Stimulated activated memory B cell treated with anti-CD40 and anti-IgM and Interleukin-4, amounts not matched to agents 10 μg/mL and 1 μg/mL and 100 μg/mL, for 72 hours (primary cell): ENCODE data around the gene FPR3.

Source experiments
- ATAC-seq: fragments of 150-1000 bp; cut with Tn5 transposase; 2 replicates; pipeline ENCODE4 v1.10.0; 2021
- H3K27ac Mint-ChIP-seq: one replicate; pipeline ENCODE4 v1.8.0; 2022; ENCODE audit warnings: mild to moderate bottlenecking, mixed read lengths
- H3K27me3 Mint-ChIP-seq: one replicate; pipeline ENCODE4 v1.8.0; 2022; ENCODE audit warnings: mixed read lengths
- H3K36me3 Mint-ChIP-seq: one replicate; pipeline ENCODE4 v1.8.0; 2022; ENCODE audit warnings: mixed read lengths
- H3K4me1 Mint-ChIP-seq: one replicate; pipeline ENCODE4 v1.8.0; 2022; ENCODE audit warnings: mixed read lengths
- H3K4me3 Mint-ChIP-seq: one replicate; pipeline ENCODE4 v1.8.0; 2022; ENCODE audit warnings: mild to moderate bottlenecking, moderate library complexity, mixed read lengths
- H3K9me3 Mint-ChIP-seq: one replicate; pipeline ENCODE4 v1.8.0; 2022; ENCODE audit warnings: mixed read lengths

Gene FPR3

DNA sequence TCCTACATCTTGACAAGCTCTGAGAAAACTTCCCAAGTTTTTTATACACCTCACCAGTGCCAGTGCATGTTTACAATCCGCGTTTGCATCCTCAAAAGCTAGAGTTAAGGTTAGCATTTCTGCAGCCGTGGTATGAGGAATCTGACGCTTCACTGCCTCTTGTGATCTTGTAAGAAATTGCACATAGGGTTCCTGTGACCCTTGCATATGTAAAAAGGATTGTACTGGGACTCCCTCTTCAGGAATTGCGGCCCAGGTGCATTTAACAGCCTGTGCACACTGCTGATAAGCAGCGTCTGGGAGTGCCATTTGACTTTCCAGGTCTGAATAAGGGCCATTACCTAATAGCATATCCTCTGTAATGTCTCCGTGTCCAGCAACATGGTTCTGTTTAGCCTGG, 15.3 kb downstream of the FPR3 start:
- Mint-ChIP-seq H3K4me3 (no peak overlapping the region), H3K27ac (no peak overlapping the region), H3K36me3 (no peaks in the 10 kb centered on the region), H3K9me3 (peaks cover 10% of the 10 kb centered on the region), H3K4me1 (no peaks in the 10 kb centered on the region), H3K27me3 (no peaks in the 10 kb centered on the region)
- no peak for ATAC-seq

DNA sequence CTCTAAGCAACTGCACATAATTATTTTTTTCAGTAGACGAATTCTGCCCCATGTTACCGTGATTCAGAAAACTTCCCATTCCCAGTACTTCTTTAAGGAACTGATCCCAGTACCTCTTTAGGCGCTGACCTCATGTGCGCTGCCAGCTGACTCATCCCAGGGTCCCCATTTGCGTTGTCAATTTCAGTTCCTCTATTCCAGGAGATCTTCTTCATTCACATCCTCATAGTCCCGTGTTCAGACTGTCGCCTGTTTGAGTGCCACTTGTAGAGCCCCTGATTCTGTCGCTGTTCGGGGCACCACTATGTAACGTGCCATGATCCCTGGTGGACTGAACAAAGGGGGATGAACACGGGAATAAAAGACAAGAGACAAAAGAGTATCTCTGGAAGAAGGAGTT, 16.4 kb downstream of the FPR3 start:
- no peak overlapping the region for H3K27ac Mint-ChIP-seq
- peaks cover 7% of the 10 kb centered on the region for H3K9me3 Mint-ChIP-seq
- no peaks in the 10 kb centered on the region for H3K27me3 Mint-ChIP-seq
- H3K36me3 Mint-ChIP-seq = no peaks in the 10 kb centered on the region
- H3K4me3 Mint-ChIP-seq = no peak overlapping the region
- no peak for ATAC-seq
- H3K4me1 Mint-ChIP-seq = no peaks in the 10 kb centered on the region

DNA sequence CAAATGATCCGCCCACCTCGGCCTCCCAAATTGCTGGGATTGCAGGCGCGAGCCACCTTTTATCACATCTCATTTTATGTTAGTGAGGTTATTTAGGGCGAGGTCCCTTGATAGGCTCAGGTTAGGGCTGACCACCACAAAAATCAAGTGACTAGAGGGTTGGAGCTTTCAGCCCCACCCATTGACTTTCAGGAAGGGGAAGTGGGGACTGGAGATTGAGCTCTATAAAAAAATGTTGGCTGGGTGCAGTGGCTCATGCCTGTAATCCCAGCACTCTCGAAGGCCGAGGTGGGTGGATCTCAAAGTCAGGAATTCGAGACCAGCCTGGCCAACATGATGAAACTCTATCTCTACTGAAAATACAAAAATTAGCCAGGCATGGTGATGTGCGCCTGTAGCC, 20.1 kb downstream of the FPR3 start:
- no peaks in the 10 kb centered on the region for H3K4me1 Mint-ChIP-seq
- H3K36me3 Mint-ChIP-seq = no peaks in the 10 kb centered on the region
- H3K27me3 Mint-ChIP-seq = no peaks in the 10 kb centered on the region
- no peak overlapping the region for H3K27ac Mint-ChIP-seq
- no peak for ATAC-seq
- H3K9me3 Mint-ChIP-seq = peaks cover 20% of the 10 kb centered on the region
- no peak overlapping the region for H3K4me3 Mint-ChIP-seq

DNA sequence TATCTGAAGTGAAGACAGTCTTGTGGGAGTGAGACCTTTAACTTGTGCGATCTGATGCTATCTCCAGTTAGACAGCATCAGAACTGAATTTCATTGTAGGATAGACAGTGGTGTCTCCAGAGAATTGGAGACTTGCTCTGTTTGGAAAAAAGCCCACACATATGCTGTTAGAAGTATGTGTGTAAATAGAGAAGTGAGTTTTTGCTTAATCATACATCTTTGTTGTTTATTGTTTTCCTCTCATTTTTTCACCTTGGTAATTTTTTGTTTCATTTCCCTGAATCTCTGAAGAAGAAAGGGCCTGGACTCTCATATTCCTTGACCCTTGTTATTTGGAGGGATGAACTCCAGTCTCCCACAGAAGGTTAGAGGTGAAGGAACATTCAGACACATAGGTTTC, 21.8 kb downstream of the FPR3 start:
- Mint-ChIP-seq H3K4me1 (no peaks in the 10 kb centered on the region), H3K4me3 (no peak overlapping the region), H3K9me3 (peaks cover 18% of the 10 kb centered on the region), H3K27ac (no peak overlapping the region), H3K27me3 (no peaks in the 10 kb centered on the region), H3K36me3 (no peaks in the 10 kb centered on the region)
- no peak for ATAC-seq

DNA sequence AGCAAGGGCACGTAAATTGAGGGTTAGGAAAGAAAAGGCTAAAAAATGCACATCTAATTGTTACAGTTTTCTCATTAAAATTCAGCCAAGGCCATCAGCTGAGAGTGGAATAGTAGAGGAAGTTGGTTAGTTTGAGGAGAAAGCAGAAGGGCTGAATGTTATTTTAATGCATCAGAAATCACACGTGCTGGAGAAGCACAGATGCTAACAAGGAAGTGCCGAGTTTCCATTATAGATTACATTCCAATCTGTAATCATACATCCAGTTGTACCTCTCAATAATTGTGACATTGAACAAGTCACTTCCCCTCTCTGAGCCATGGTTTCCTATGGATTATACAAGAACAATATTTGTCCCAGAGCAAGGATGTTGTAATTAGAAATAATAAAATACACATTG, 25.1 kb downstream of the FPR3 start:
- peaks cover 27% of the 10 kb centered on the region for H3K9me3 Mint-ChIP-seq
- H3K4me3 Mint-ChIP-seq = no peak overlapping the region
- peaks cover 8% of the 10 kb centered on the region for H3K4me1 Mint-ChIP-seq
- no peak overlapping the region for H3K27ac Mint-ChIP-seq
- ATAC-seq = no peak
- no peaks in the 10 kb centered on the region for H3K36me3 Mint-ChIP-seq
- H3K27me3 Mint-ChIP-seq = no peaks in the 10 kb centered on the region

DNA sequence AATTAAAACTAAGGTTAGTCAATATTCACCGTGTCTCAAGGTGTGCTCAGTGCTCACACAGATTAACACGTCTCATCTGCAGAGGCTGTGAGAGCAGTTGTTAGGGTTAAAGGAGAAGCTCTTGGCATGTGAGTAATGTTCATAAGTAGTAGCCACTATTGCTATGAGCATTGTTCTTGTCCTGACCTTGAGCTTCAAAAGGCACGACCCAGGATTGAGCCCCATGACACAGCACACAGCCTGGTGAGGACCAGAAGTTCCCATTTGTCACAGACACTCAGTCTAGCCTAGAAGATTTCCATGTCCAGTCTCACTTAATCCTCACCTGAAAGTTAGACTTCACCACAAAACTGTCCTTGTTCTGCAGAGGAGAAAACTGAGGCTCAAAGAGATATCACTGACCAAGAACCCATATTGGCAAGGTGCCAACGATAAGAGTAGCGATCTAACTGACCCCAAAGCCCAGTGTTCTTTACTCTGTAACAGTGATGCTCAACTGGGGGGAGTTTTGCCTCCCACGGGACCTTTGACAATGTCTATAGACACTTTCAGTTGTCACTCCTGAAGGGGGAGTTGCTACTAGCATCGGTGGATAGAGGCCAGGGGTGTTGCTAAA, 26.0 kb downstream of the FPR3 start:
- peaks cover 29% of the 10 kb centered on the region for H3K9me3 Mint-ChIP-seq
- peaks cover 9% of the 10 kb centered on the region for H3K4me1 Mint-ChIP-seq
- no peak for ATAC-seq
- H3K27ac Mint-ChIP-seq = no peak overlapping the region
- H3K4me3 Mint-ChIP-seq = no peak overlapping the region
- H3K27me3 Mint-ChIP-seq = no peaks in the 10 kb centered on the region
- no peaks in the 10 kb centered on the region for H3K36me3 Mint-ChIP-seq

DNA sequence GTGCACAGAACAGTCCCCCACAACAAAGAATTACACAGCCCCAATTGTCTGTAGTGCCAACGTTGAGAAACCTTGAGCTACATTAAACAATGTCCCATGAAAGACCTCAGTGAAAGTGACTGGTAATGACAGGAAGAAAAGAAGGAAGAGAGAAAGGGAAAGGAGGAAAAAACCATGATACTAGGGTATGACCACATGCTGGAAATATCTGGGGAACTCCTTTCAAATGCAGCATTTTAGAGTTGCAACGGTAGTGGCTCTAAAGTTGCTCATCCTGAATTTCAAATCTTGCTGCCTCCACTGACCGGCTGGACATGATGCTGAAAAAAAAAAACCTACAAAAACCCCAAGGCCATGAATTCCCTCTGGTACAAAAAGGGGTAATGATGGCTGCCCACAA, 26.5 kb downstream of the FPR3 start:
- Mint-ChIP-seq H3K36me3 (no peaks in the 10 kb centered on the region), H3K27me3 (no peaks in the 10 kb centered on the region), H3K9me3 (peaks cover 30% of the 10 kb centered on the region), H3K4me1 (peaks cover 9% of the 10 kb centered on the region), H3K4me3 (no peak overlapping the region), H3K27ac (no peak overlapping the region)
- no peak for ATAC-seq

DNA sequence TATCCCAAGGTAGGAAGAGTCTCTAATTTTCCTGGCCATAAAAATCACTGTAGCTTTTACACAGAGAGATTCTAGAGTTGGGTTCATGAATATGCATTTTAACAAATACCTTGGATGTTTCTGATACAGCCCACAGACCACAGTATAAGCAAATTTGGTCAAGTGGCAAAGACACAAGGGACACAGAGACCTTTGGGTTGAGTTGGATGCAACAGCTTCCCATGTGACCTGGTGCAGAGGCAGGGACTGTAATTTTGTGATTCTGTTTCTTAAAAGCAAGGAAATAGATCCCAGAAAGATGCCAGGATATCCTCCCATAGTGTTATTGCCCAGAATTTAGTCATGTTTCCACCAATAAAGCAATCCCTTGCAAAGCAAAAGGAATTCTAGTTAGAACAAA, 27.0 kb downstream of the FPR3 start:
- H3K36me3 Mint-ChIP-seq = no peaks in the 10 kb centered on the region
- H3K27ac Mint-ChIP-seq = no peak overlapping the region
- H3K9me3 Mint-ChIP-seq = peaks cover 32% of the 10 kb centered on the region
- H3K4me3 Mint-ChIP-seq = no peak overlapping the region
- no peaks in the 10 kb centered on the region for H3K27me3 Mint-ChIP-seq
- peaks cover 9% of the 10 kb centered on the region for H3K4me1 Mint-ChIP-seq
- ATAC-seq = no peak

DNA sequence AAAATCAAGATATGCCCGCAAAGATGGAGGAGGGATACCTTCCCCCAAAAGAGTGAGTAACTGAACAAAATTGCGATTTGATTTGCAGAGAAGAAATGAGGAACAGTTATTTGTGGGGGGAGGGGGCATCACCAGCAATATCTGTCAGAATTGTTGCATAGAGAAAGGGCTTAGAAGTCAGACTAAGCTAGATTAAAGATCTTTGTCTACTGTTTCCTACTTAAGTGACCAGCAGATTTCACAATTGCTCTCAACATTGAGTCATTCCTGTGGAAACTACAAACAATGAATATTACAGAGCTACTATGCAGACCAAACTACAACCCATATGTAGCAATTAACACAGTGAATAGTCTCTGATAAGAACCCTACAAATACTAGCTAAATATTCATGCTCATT, 27.4 kb downstream of the FPR3 start:
- H3K9me3 Mint-ChIP-seq = peaks cover 32% of the 10 kb centered on the region
- H3K27me3 Mint-ChIP-seq = no peaks in the 10 kb centered on the region
- ATAC-seq = no peak
- H3K4me3 Mint-ChIP-seq = no peak overlapping the region
- peaks cover 9% of the 10 kb centered on the region for H3K4me1 Mint-ChIP-seq
- no peak overlapping the region for H3K27ac Mint-ChIP-seq
- H3K36me3 Mint-ChIP-seq = no peaks in the 10 kb centered on the region

DNA sequence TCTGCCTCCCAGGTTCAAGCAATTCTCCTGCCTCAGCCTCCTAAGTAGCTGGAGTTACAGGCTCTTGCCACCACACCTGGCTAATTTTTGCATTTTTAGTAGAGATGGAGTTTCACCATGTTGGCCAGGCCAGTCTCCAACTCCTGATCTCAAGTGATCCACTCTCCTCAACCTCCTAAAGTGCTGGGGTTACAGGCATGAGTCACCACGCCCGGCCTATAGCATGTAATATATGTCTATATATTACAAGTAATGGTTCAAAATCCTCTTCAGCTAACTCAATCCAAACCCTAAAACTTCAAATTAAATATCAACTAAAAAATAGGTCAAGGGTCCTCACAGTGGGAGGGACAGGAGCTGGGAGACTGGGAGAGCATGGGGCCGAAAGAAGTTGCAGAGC, 28.0 kb downstream of the FPR3 start:
- Mint-ChIP-seq H3K4me3 (no peak overlapping the region), H3K36me3 (no peaks in the 10 kb centered on the region), H3K27me3 (no peaks in the 10 kb centered on the region), H3K4me1 (peaks cover 9% of the 10 kb centered on the region), H3K9me3 (peaks cover 35% of the 10 kb centered on the region), H3K27ac (no peak overlapping the region)
- ATAC-seq = no peak

DNA sequence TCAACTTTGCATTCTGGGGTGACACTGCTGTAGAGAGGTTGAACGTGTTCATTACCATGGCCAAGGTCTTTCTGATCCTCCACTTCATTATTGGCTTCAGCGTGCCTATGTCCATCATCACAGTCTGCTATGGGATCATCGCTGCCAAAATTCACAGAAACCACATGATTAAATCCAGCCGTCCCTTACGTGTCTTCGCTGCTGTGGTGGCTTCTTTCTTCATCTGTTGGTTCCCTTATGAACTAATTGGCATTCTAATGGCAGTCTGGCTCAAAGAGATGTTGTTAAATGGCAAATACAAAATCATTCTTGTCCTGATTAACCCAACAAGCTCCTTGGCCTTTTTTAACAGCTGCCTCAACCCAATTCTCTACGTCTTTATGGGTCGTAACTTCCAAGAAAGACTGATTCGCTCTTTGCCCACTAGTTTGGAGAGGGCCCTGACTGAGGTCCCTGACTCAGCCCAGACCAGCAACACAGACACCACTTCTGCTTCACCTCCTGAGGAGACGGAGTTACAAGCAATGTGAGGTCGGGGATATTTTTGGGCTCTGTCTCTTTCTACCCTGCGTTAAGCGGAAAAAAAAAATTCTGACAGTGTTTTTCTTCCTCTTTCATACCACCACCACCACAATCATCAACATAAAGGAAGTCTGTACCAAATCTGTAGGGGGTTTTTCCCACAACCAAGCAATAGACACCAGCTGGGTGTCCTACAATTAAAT, 29.5 kb downstream of the FPR3 start:
- peaks cover 31% of the 10 kb centered on the region for H3K9me3 Mint-ChIP-seq
- no peaks in the 10 kb centered on the region for H3K27me3 Mint-ChIP-seq
- H3K4me1 Mint-ChIP-seq = peaks cover 9% of the 10 kb centered on the region
- H3K36me3 Mint-ChIP-seq = no peaks in the 10 kb centered on the region
- peak; percentile 79 for ATAC-seq
- H3K4me3 Mint-ChIP-seq = no peak overlapping the region
- H3K27ac Mint-ChIP-seq = no peak overlapping the region

DNA sequence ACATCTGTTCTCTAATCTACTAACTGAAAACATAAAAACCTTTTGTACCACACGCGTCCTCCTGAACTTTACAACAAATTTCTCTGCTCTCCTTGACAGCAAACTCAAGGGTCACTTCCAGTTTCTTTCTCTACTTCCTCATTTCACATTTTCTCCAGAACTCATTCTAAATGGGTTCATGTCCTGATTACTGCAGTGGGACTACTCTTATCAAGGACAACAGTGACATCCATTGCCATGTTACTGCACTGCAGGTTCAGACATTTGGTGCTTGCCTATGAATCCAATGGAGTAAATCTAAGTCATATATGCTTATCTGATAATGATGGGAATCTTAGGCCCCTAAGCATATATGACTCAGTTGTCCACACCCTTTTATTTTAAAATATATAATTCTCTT, 35.3 kb downstream of the FPR3 start:
- Mint-ChIP-seq H3K4me3 (no peak overlapping the region), H3K9me3 (peaks cover 38% of the 10 kb centered on the region), H3K27ac (no peak overlapping the region), H3K4me1 (no peaks in the 10 kb centered on the region), H3K36me3 (no peaks in the 10 kb centered on the region), H3K27me3 (peaks cover 7% of the 10 kb centered on the region)
- ATAC-seq = peak; percentile 59

DNA sequence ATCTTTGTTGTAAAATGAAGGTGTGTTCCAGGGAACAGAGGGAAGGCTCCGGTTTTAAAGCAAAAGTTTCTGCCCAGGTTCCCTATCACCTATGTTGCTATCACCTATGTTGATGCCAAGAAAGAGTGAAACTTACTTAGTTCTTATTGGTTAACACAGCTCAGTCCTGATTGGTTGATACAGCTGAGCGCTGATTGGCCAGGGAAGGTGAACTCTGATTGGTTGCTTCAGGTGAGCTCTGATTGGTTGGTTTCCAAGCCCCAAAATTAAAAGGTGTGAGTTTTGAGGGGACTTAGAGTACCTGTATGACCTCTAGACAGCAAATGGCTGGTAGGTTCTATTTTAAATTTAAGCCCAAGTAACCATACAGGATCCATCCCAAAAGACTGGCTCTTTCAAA, 42.2 kb downstream of the FPR3 start:
- no peak overlapping the region for H3K27ac Mint-ChIP-seq
- H3K4me3 Mint-ChIP-seq = no peak overlapping the region
- peaks cover 4% of the 10 kb centered on the region for H3K36me3 Mint-ChIP-seq
- H3K4me1 Mint-ChIP-seq = no peaks in the 10 kb centered on the region
- peaks cover 24% of the 10 kb centered on the region for H3K9me3 Mint-ChIP-seq
- peaks cover 7% of the 10 kb centered on the region for H3K27me3 Mint-ChIP-seq
- no peak for ATAC-seq

DNA sequence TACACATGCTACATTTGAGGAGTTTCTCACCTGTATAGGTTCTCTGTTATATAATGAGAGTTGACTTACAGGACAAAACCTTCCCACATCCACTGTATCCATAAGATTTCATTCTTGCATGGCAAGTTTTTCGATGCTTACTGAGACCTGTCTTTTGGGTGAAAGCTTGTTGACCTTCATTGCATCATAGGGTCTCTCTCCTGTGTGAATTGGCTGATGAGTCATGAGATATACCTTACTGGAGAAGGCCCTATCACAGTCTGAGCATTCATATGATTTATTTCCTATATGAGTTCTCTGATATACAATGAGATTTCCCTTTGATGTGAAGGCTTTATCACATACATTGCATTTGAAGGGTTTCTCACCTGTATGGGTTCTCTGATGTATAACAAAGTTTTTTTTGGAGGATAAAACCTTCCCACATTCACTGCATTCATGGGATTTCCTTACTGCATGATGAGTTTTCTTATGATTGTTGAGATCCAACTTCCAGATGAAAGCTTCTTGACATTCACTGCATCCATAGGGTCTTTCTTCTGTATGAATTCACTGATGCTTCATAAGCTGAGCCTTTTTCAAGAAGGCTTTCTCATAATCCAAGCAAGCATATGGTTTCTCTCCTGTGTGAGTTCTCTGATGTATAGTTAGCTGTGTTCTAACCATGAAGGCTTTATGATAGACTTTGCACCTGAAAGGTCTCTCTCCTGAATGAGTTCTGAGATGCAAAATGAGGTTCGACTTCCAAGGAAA, 67.1 kb downstream of the FPR3 start:
- Mint-ChIP-seq H3K4me3 (no peak overlapping the region), H3K27ac (no peak overlapping the region), H3K36me3 (peaks cover 58% of the 10 kb centered on the region), H3K4me1 (no peaks in the 10 kb centered on the region), H3K9me3 (peaks cover 24% of the 10 kb centered on the region), H3K27me3 (no peaks in the 10 kb centered on the region)
- ATAC-seq = no peak

DNA sequence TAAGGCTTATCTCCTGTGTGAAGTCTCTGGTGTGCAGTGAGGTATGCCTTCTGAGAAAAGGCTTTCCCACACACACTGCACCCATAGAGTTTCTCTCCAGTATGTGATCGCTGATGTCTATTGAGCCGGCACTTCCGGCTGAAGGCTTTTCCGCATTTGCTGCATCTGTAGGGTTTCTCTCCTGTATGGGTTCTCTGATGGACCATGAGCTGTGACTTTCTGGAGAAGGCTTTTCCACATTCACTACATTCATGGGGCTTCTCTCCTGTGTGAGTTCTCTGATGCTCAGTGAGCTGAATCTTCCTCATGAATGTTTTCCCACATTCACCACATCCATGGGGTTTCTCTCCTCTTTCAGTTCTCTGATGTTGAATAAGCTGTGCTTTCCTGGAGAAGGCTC, 78.1 kb downstream of the FPR3 start:
- ATAC-seq = no peak
- Mint-ChIP-seq H3K9me3 (peaks cover 47% of the 10 kb centered on the region), H3K4me1 (no peaks in the 10 kb centered on the region)

More for the DNA sequence above, 78.1 kb downstream of the FPR3 start:
- peaks cover 92% of the 10 kb centered on the region for H3K36me3 Mint-ChIP-seq
- no peak overlapping the region for H3K27ac Mint-ChIP-seq
- no peak overlapping the region for H3K4me3 Mint-ChIP-seq
- H3K27me3 Mint-ChIP-seq = no peaks in the 10 kb centered on the region
